A673 (cell line): ENCODE data around the gene SMC3. TPM values are rescaled to one million over a fixed set of nuclear protein-coding genes. Genes with fewer than 3 reads are reported as not detected.
A peak's percentile ranks its signal among the peaks of the same experiment; 100 is the strongest.

Source experiments
- BruUV-seq: library from RNA; stranded (reverse); fragments of 400-500 nt; replicated peaks from 2 replicates; lab custom pipeline; 2021; lab: Mats Ljungman, UMichigan
- CTCF ChIA-PET: fragments of 300-600 bp; sonication (Branson Sonifier 250); formaldehyde crosslinking; loops from one replicate; lab custom pipeline; 2022; ENCODE audit warnings: antibody characterized with exemption; lab: Charles Lee
- POLR2A ChIA-PET: fragments of 300-600 bp; sonication (Branson Sonifier 250); formaldehyde crosslinking; loops from one replicate; lab custom pipeline; 2022; ENCODE audit warnings: antibody characterized with exemption; ENCODE audit not compliant: low non-redundant PET; lab: Charles Lee
- DNase-seq: peaks from one replicate; pipeline ENCODE4 v3.0.0-alpha.2; 2015; ENCODE audit warnings: low spot score
- H3K27ac ChIP-seq: fragments of 200-600 bp; sonication (generic); 2 replicates; pipeline ENCODE4 v1.5.1; 2016; ENCODE audit warnings: mixed run types, low read depth, mild to moderate bottlenecking, mixed read lengths, antibody characterized with exemption, low read length; ENCODE audit not compliant: poor library complexity, severe bottlenecking
- H3K27me3 ChIP-seq: fragments of 200-600 bp; sonication (generic); replicated peaks from 2 replicates; pipeline ENCODE4 v1.6.1; 2017; ENCODE audit warnings: mixed run types, low read depth, mild to moderate bottlenecking, mixed read lengths, antibody characterized with exemption, low read length; ENCODE audit not compliant: insufficient read depth, poor library complexity
- H3K36me3 ChIP-seq: fragments of 200-600 bp; sonication (generic); 2 replicates; pipeline ENCODE4 v1.6.1; 2016; ENCODE audit warnings: mixed run types, mild to moderate bottlenecking, mixed read lengths, antibody characterized with exemption, low read length; ENCODE audit not compliant: insufficient read depth, poor library complexity, severe bottlenecking
- H3K4me1 ChIP-seq: fragments of 200-600 bp; sonication (generic); 2 replicates; pipeline ENCODE4 v1.6.1; 2017; ENCODE audit warnings: mixed run types, mild to moderate bottlenecking, mixed read lengths, antibody characterized with exemption, low read length; ENCODE audit not compliant: insufficient read depth, poor library complexity, severe bottlenecking
- H3K4me3 ChIP-seq: fragments of 200-600 bp; sonication (generic); 2 replicates; pipeline ENCODE4 v1.5.1; 2016; ENCODE audit warnings: low read depth, mixed run types, mild to moderate bottlenecking, mixed read lengths, low read length; ENCODE audit not compliant: poor library complexity, severe bottlenecking
- H3K9me3 ChIP-seq: fragments of 200-600 bp; sonication (generic); 2 replicates; pipeline ENCODE4 v1.6.1; 2016; ENCODE audit warnings: mixed run types, low read depth, mild to moderate bottlenecking, mixed read lengths, antibody characterized with exemption, low read length; ENCODE audit not compliant: poor library complexity, severe bottlenecking
- CTCF ChIP-seq: fragments of 300-800, 200-600 bp; sonication (generic); conservative IDR thresholded peaks from 2 replicates; pipeline ENCODE4 v1.5.1; 2017; ENCODE audit warnings: low read depth, mild to moderate bottlenecking, antibody characterized with exemption, low read length, moderate library complexity, mixed read lengths
- EZH2 ChIP-seq: fragments of 200-600 bp; sonication (generic); IDR thresholded peaks from 2 replicates; pipeline ENCODE4 v1.6.1; 2017; ENCODE audit warnings: borderline replicate concordance, low read depth, mild to moderate bottlenecking, mixed read lengths, antibody characterized with exemption, low read length; ENCODE audit not compliant: poor library complexity, severe bottlenecking
- intact Hi-C: fragments of 100-400 bp; cut with micrococcal nuclease; formaldehyde crosslinking; loops from one replicate; pipeline ENCODE4 v1.10.0; 2022; ENCODE audit not compliant: unreplicated experiment
- total RNA-seq: library from RNA; stranded (reverse); gene quantifications from 2 replicates; pipeline ENCODE4 v1.2.3, GENCODE V29; 2021

SMC3 gene
- total RNA-seq, 1 experiment from 2014 or later = 107 TPM

- POLR2A ChIA-PET = no interaction called here
- H3K4me3 ChIP-seq = no peak overlapping the region
- peaks cover 31% of the 10 kb centered on the region for H3K4me1 ChIP-seq
- H3K9me3 ChIP-seq = no peaks in the 10 kb centered on the region
- intact Hi-C loops = no loop called here
- no peak overlapping the region for H3K27ac ChIP-seq
- DNase-seq = no peak
- TF ChIP-seq CTCF = no peak
- no peaks in the 10 kb centered on the region for H3K36me3 ChIP-seq
- BruUV-seq = no TSS peak
- CTCF ChIA-PET = no interaction called here
- no peaks in the 10 kb centered on the region for H3K27me3 ChIP-seq
Measured at GRCh38 chr10:110524179-110524858, 43.2 kb upstream of the SMC3 start.

- Histone ChIP-seq H3K4me1 (peaks cover 36% of the 10 kb centered on the region), H3K36me3 (no peaks in the 10 kb centered on the region), H3K27ac (no peak overlapping the region), H3K27me3 (no peaks in the 10 kb centered on the region), H3K9me3 (no peaks in the 10 kb centered on the region), H3K4me3 (no peak overlapping the region)
- intact Hi-C loops = no loop called here
- no peak for DNase-seq
- CTCF ChIA-PET = no interaction called here
- TF ChIP-seq CTCF = no peak
- no peak for TF ChIP-seq EZH2
- POLR2A ChIA-PET = no interaction called here
- no TSS peak for BruUV-seq
Measured at GRCh38 chr10:110524859-110525232, 42.6 kb upstream of the SMC3 start.

GRCh38 chr10:110525349-110526260 is 41.9 kb upstream of the SMC3 start:
- ChIA-PET CTCF (no interaction called here), POLR2A (no interaction called here)
- TF ChIP-seq EZH2 (no peak), CTCF (no peak)
- intact Hi-C loops = no loop called here
- H3K4me1 ChIP-seq = peaks cover 41% of the 10 kb centered on the region
- no peaks in the 10 kb centered on the region for H3K36me3 ChIP-seq
- H3K9me3 ChIP-seq = no peaks in the 10 kb centered on the region
- H3K27ac ChIP-seq = peak overlapping the region; percentile 27
- H3K27me3 ChIP-seq = no peaks in the 10 kb centered on the region
- no peak overlapping the region for H3K4me3 ChIP-seq
- no TSS peak for BruUV-seq
- no peak for DNase-seq
